NCI-H82 (cell line): ENCODE measurements around the gene GNAI2.
A peak's percentile ranks its signal among the peaks of the same experiment; 100 is the strongest.

Experiments
- DNase-seq: peaks from one replicate; lab custom pipeline; 2025; lab: John Stamatoyannopoulos, UW

GNAI2 gene

GRCh38 chr3:50297896-50298725 lies 62.1 kb downstream of the GNAI2 start:
- no peak for DNase-seq

GRCh38 chr3:50298836-50299637 lies 63.0 kb downstream of the GNAI2 start, which contains the start of the genes HYAL3 and NAA80:
Gene HYAL3 (minus strand): TSS chr3:50299405. CDS start chr3:50295602, 3,803 bp downstream.
Gene NAA80 (minus strand): TSS chr3:50299405. CDS start chr3:50297463, 1,942 bp downstream.
- peak; percentile 99 for DNase-seq

GRCh38 chr3:50299638-50299928 lies 63.6 kb downstream of the GNAI2 start:
- DNase-seq, result no peak

GRCh38 chr3:50299929-50300680 lies 64.1 kb downstream of the GNAI2 start:
- no peak for DNase-seq

- no peak for DNase-seq
These were observed 64.8 kb downstream of the GNAI2 start for GRCh38 chr3:50300681-50301254.

- DNase-seq, result no peak
These were observed 66.3 kb downstream of the GNAI2 start for GRCh38 chr3:50302095-50303012.

GRCh38 chr3:50303013-50303815 lies 67.2 kb downstream of the GNAI2 start, which contains the start of gene HYAL1:
Gene HYAL1 (minus strand): TSS chr3:50303574. CDS start chr3:50302956, 618 bp downstream.
- peak; percentile 86 for DNase-seq

- DNase-seq, result no peak
These were observed 68.6 kb downstream of the GNAI2 start for GRCh38 chr3:50304601-50305000.
